ENCODE data around the gene PIGU. TPM values are rescaled to one million over a fixed set of nuclear protein-coding genes. Genes with fewer than 3 reads are reported as not detected.
"Not testable (repeated sequence)": the region's sequence is repeated elsewhere in the genome, so short reads cannot be mapped to it uniquely, and the experiment has no call there.

Gene PIGU
- total and polyA plus RNA-seq, 5 experiments from 2014 or later: 11.4 to 25.4 (median 18.3) TPM

- POLR2A ChIA-PET: no interaction called here
- Mint-ChIP-seq H3K4me1 (peaks cover 17 to 54% (median 44%) of the 10 kb centered on the region in 4 donors), H3K27ac (peak overlapping the region in 2 of 10 donors; percentile 27 to 53), H3K9me3 (no peaks in the 10 kb centered on the region), H3K36me3 (peaks cover 0 to 67% (median 5%) of the 10 kb centered on the region in 3 donors), H3K4me3 (no peak overlapping the region), H3K27me3 (no peaks in the 10 kb centered on the region)
- no peak for ATAC-seq
- DNase-seq: no peak
Observed at GRCh38 chr20:34525709-34526416, 151.0 kb downstream of the PIGU start.

- H3K36me3 Mint-ChIP-seq: peaks cover 0 to 66% (median 5%) of the 10 kb centered on the region in 3 donors
- peaks cover 14 to 54% (median 40%) of the 10 kb centered on the region in 4 donors for H3K4me1 Mint-ChIP-seq
- no peaks in the 10 kb centered on the region for H3K9me3 Mint-ChIP-seq
- ATAC-seq: no peak
- H3K27ac Mint-ChIP-seq: peak overlapping the region in 3 of 10 donors; percentile 20 to 49 (median 27)
- DNase-seq: no peak
- no peak overlapping the region for H3K4me3 Mint-ChIP-seq
- H3K27me3 Mint-ChIP-seq: no peaks in the 10 kb centered on the region
- POLR2A ChIA-PET: no interaction called here
Observed at GRCh38 chr20:34525342-34525708, 151.6 kb downstream of the PIGU start.

GRCh38 chr20:34524426-34524825 lies 152.5 kb downstream of the PIGU start:
- POLR2A ChIA-PET: no interaction called here
- DNase-seq: no peak
- Mint-ChIP-seq H3K4me3 (no peak overlapping the region), H3K9me3 (no peaks in the 10 kb centered on the region), H3K36me3 (peaks cover 0 to 64% (median 5%) of the 10 kb centered on the region in 3 donors), H3K27me3 (no peaks in the 10 kb centered on the region), H3K27ac (peak overlapping the region in 1 of 10 donors; percentile 35), H3K4me1 (peaks cover 14 to 56% (median 40%) of the 10 kb centered on the region in 4 donors)
- ATAC-seq: no peak

- DNase-seq: peak; percentile 32 to 70 (median 48)
- H3K4me1 Mint-ChIP-seq: peaks cover 19 to 64% (median 45%) of the 10 kb centered on the region in 4 donors
- H3K4me3 Mint-ChIP-seq: peak overlapping the region in 2 of 10 donors; percentile 26 to 47
- H3K9me3 Mint-ChIP-seq: no peaks in the 10 kb centered on the region
- POLR2A ChIA-PET: no interaction called here
- H3K27ac Mint-ChIP-seq: peak overlapping the region in 9 of 10 donors; percentile 40 to 79 (median 57)
- peaks cover 0 to 52% (median 5%) of the 10 kb centered on the region in 3 donors for H3K36me3 Mint-ChIP-seq
- peak; percentile 77 to 89 for ATAC-seq
- no peaks in the 10 kb centered on the region for H3K27me3 Mint-ChIP-seq
Observed at GRCh38 chr20:34522969-34523871, 153.7 kb downstream of the PIGU start.

- ATAC-seq, POLR2A ChIA-PET, H3K27me3 Mint-ChIP-seq, DNase-seq, H3K9me3 Mint-ChIP-seq: not testable (repeated sequence)
- peaks cover 0 to 25% (median 2%) of the 10 kb centered on the region in 3 donors for H3K36me3 Mint-ChIP-seq
- H3K27ac Mint-ChIP-seq: peak overlapping the region in 1 of 10 donors; percentile 37
- H3K4me1 Mint-ChIP-seq: peaks cover 24 to 75% (median 56%) of the 10 kb centered on the region in 4 donors
- H3K4me3 Mint-ChIP-seq: peak overlapping the region in 2 of 10 donors; percentile 14 to 42
Observed at GRCh38 chr20:34519841-34520240, 157.1 kb downstream of the PIGU start.

GRCh38 chr20:34518863-34519262 lies 158.0 kb downstream of the PIGU start:
- POLR2A ChIA-PET, ATAC-seq, DNase-seq, H3K27me3 Mint-ChIP-seq, H3K9me3 Mint-ChIP-seq: not testable (repeated sequence)
- Mint-ChIP-seq H3K4me1 (peaks cover 27 to 79% (median 57%) of the 10 kb centered on the region in 4 donors), H3K36me3 (peaks cover 0 to 20% (median 2%) of the 10 kb centered on the region in 3 donors), H3K4me3 (peak overlapping the region in 6 of 10 donors; percentile 47 to 97 (median 75)), H3K27ac (peak overlapping the region in 4 of 10 donors; percentile 13 to 69 (median 47))

- Mint-ChIP-seq H3K4me1 (peaks cover 26 to 73% (median 46%) of the 10 kb centered on the region in 4 donors), H3K4me3 (peak overlapping the region; percentile 97 to 100 (median 99)), H3K36me3 (peaks cover 0 to 16% (median 0%) of the 10 kb centered on the region in 3 donors), H3K27ac (peak overlapping the region; percentile 96 to 99 (median 98)), H3K27me3 (no peaks in the 10 kb centered on the region), H3K9me3 (no peaks in the 10 kb centered on the region)
- DNase-seq (no peak), ATAC-seq (no peak)
- POLR2A ChIA-PET: interaction anchor here (1.6 to 2.9 kb wide), 4 partner anchors 14 to 214 kb away, joined by 5 to 19 read pairs (median 6); partner anchors contain the start of gene AHCY
Observed at GRCh38 chr20:34517114-34517505, 159.8 kb downstream of the PIGU start.

- peak; percentile 88 to 98 (median 94) for DNase-seq
- peak; percentile 79 to 87 for ATAC-seq
- peak within 1 kb of the TSS; percentile 97 to 100 (median 99) for H3K4me3 Mint-ChIP-seq
- no peaks in the 10 kb centered on the region for H3K27me3 Mint-ChIP-seq
- H3K27ac Mint-ChIP-seq: peak within 1 kb of the TSS; percentile 96 to 99 (median 98)
- H3K4me1 Mint-ChIP-seq: peaks cover 25 to 67% (median 40%) of the 10 kb centered on the region in 4 donors
- peaks cover 0 to 12% (median 0%) of the 10 kb centered on the region in 3 donors for H3K36me3 Mint-ChIP-seq
- POLR2A ChIA-PET: interaction anchor here (0.5 to 2.9 kb wide), 13 partner anchors 15 to 1114 kb away, joined by 3 to 19 read pairs (median 5); partner anchors contain the start of genes AHCY, EIF2S2, ITCH and PIGU
- H3K9me3 Mint-ChIP-seq: no peaks in the 10 kb centered on the region
Observed at GRCh38 chr20:34516247-34517113, 160.4 kb downstream of the PIGU start, which contains the start of gene DYNLRB1. TSS of gene DYNLRB1 (plus strand) at chr20:34516422. CDS start at chr20:34516459, 37 bp downstream.

- ATAC-seq (peak; percentile 70 to 78), DNase-seq (peak; percentile 49 to 88 (median 70))
- Mint-ChIP-seq H3K27ac (peak overlapping the region; percentile 96 to 99 (median 98)), H3K4me3 (peak overlapping the region; percentile 97 to 100 (median 99)), H3K36me3 (peaks cover 0 to 13% (median 0%) of the 10 kb centered on the region in 3 donors), H3K27me3 (no peaks in the 10 kb centered on the region), H3K4me1 (peaks cover 25 to 60% (median 34%) of the 10 kb centered on the region in 4 donors), H3K9me3 (no peaks in the 10 kb centered on the region)
- POLR2A ChIA-PET: interaction anchor here (1.1 to 2.9 kb wide), 11 partner anchors 16 to 896 kb away, joined by 3 to 19 read pairs (median 5); partner anchors contain the start of genes AHCY, EIF2S2, ITCH and PIGU
Observed at GRCh38 chr20:34515484-34516246, 161.2 kb downstream of the PIGU start.

- Mint-ChIP-seq H3K27ac (peak overlapping the region; percentile 96 to 99 (median 98)), H3K36me3 (peaks cover 0 to 14% (median 0%) of the 10 kb centered on the region in 3 donors), H3K9me3 (no peaks in the 10 kb centered on the region), H3K4me3 (peak overlapping the region; percentile 97 to 100 (median 99)), H3K4me1 (peaks cover 25 to 57% (median 31%) of the 10 kb centered on the region in 4 donors), H3K27me3 (no peaks in the 10 kb centered on the region)
- ATAC-seq: peak in 1 of 2 donors; percentile 9
- POLR2A ChIA-PET: interaction anchor here (1.2 to 2.9 kb wide), 6 partner anchors 152 to 896 kb away, joined by 3 to 19 read pairs (median 7); partner anchors contain the start of genes AHCY, EIF2S2, ITCH and PIGU
- peak in 1 of 10 donors; percentile 1 for DNase-seq
Observed at GRCh38 chr20:34514897-34515483, 161.9 kb downstream of the PIGU start.
